Common myeloid progenitor, CD34-positive (primary cell): Measurements from ENCODE around the gene CDK5.
"Not testable (repeated sequence)": the region's sequence is repeated elsewhere in the genome, so short reads cannot be mapped to it uniquely, and the experiment has no call there.

ENCODE experiments used
- CTCF ChIA-PET: fragments of 350-600 bp; sonication (Branson Sonifier 250); formaldehyde crosslinking; loops from one replicate; lab custom pipeline; 2021; ENCODE audit warnings: antibody characterized with exemption; lab: Charles Lee
- POLR2A ChIA-PET: fragments of 350-600 bp; sonication (Branson Sonifier 250); formaldehyde crosslinking; loops from one replicate; lab custom pipeline; 2021; ENCODE audit warnings: antibody characterized with exemption; lab: Charles Lee
- DNase-seq, 3 donors: peaks; one replicate each; pipeline versions ENCODE4 v3.0.0 to v3.0.0-alpha.2; 2013
- H3K27ac ChIP-seq, 2 experiments: 1 replicate in 1 of 2; 2 replicates in 1 of 2; pipeline ENCODE4 v1.7.0; 2013; ENCODE audit warnings: inconsistent platforms in 2 of 2, low read length in 2 of 2, mild to moderate bottlenecking in 2 of 2, low read depth in 1 of 2, moderate library complexity in 1 of 2; ENCODE audit not compliant: severe bottlenecking in 2 of 2, insufficient read depth in 1 of 2, poor library complexity in 1 of 2
- H3K27me3 ChIP-seq, 5 experiments: replicated peaks in 2 of 5; 1 replicate in 3 of 5; 2 replicates in 2 of 5; pipeline versions ENCODE4 v1.6.1 to v1.7.0; 2013; ENCODE audit warnings: low read length in 4 of 5, mild to moderate bottlenecking in 2 of 5, moderate library complexity in 2 of 5, inconsistent platforms in 1 of 5; ENCODE audit not compliant: insufficient read depth in 5 of 5, control insufficient read depth in 4 of 5
- H3K36me3 ChIP-seq, 4 experiments: 1 replicate in 2 of 4; 2 replicates in 2 of 4; pipeline versions ENCODE4 v1.6.1 to v1.7.0; 2013; ENCODE audit warnings: low read length in 3 of 4, control low read depth in 1 of 4, mild to moderate bottlenecking in 1 of 4; ENCODE audit not compliant: control insufficient read depth in 4 of 4, insufficient read depth in 4 of 4
- H3K4me1 ChIP-seq, 4 experiments: 1 replicate in 3 of 4; 2 replicates in 1 of 4; pipeline versions ENCODE4 v1.6.1 to v1.7.1; 2013; ENCODE audit warnings: low read length in 3 of 4, mild to moderate bottlenecking in 3 of 4, control low read depth in 1 of 4, inconsistent platforms in 1 of 4, moderate library complexity in 1 of 4; ENCODE audit not compliant: control insufficient read depth in 4 of 4, insufficient read depth in 4 of 4; ENCODE audit errors: control extremely low read depth in 1 of 4
- H3K4me3 ChIP-seq, 7 experiments: 1 replicate in 4 of 7; 2 replicates in 3 of 7; pipeline versions ENCODE4 v1.5.1 to v1.7.0; 2013; ENCODE audit warnings: mild to moderate bottlenecking in 7 of 7, low read length in 6 of 7, moderate library complexity in 6 of 7, inconsistent platforms in 2 of 7, low read depth in 2 of 7, control low read depth in 1 of 7; ENCODE audit not compliant: insufficient read depth in 4 of 7, control insufficient read depth in 1 of 7; ENCODE audit errors: extremely low read depth in 1 of 7
- H3K9me3 ChIP-seq, 5 experiments: 1 replicate in 4 of 5; 2 replicates in 1 of 5; pipeline versions ENCODE4 v1.6.1 to v1.7.1; 2013; ENCODE audit warnings: low read length in 4 of 5, mild to moderate bottlenecking in 2 of 5, inconsistent platforms in 1 of 5, low read depth in 1 of 5, moderate library complexity in 1 of 5; ENCODE audit not compliant: control insufficient read depth in 4 of 5, insufficient read depth in 2 of 5; ENCODE audit errors: control extremely low read depth in 1 of 5
- WGBS: methylation state at CpG from one replicate; pipeline ENCODE4 v1.1.5; 2013; ENCODE audit not compliant: insufficient coverage; 5-methylcytosine and 5-hydroxymethylcytosine counted together

The CDK5 gene

DNA sequence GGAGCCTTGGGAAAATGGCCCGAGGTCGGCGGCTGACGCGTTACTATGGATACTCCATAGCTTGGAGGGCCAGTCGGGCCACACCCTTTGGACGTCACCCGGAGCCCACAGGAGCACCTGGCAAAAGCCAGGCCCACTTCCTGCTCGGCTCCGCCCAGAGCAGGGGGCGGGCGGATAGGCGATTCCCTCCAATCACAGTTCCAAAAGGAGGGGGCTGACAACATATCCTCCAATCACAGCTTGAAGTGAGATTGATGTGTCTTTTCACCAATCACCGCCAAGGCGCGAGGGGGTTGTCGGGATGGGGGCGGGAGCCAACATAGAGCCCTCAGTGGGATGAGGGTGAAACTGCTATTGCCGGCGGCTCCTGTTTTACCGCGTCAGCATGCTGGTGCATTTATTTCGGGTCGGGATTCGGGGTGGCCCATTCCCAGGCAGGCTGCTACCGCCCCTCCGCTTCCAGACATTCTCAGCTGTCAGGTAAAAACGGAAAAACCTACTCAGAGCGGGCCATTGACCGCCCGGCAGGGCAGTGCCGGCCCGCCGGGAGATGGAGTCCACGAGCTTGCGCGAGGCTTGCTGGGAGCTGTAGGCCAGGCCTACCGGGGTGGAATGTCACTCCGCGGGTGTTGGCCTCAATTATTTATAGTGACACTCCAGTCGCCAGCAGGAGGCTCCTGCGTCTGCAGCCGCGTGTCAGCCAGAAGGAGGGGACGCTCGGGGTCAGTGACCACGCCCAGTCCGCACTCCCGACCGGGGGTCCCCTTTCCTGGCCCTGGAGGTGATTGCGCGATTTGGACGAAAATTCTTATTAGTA lies 29.4 kb downstream of the CDK5 start, which contains the start of gene ABCB8:
Gene ABCB8 (plus strand): TSS at position 320 of the 817 bp plus-strand sequence. CDS start 66 bp downstream, at position 386.
- POLR2A ChIA-PET: interaction anchor here (0.6 to 1.5 kb wide), 7 partner anchors 11 to 118 kb away, joined by 3 to 7 read pairs (median 3); partner anchors contain the start of genes FASTK and TMUB1
- no peaks in the 10 kb centered on the region for H3K9me3 ChIP-seq
- H3K4me3 ChIP-seq: peak within 1 kb of the TSS; percentile 72 to 90 (median 84)
- whole genome bisulfite sequencing: under 1% methylated on average over 45 of the region's 53 CpGs
- CTCF ChIA-PET: interaction anchor here (0.7 to 5.9 kb wide), 11 partner anchors 9 to 82 kb away, joined by 3 to 39 read pairs (median 6); partner anchors contain the start of gene SLC4A2
- peaks cover 0 to 3% (median 0%) of the 10 kb centered on the region in 5 experiments for H3K27me3 ChIP-seq
- peaks cover 7 to 18% (median 14%) of the 10 kb centered on the region in 4 experiments for H3K4me1 ChIP-seq
- H3K36me3 ChIP-seq: peaks cover 0 to 7% (median under 1%) of the 10 kb centered on the region in 4 experiments
- peak within 1 kb of the TSS; percentile 75 to 89 for H3K27ac ChIP-seq
- DNase-seq: peak; percentile 99

DNA sequence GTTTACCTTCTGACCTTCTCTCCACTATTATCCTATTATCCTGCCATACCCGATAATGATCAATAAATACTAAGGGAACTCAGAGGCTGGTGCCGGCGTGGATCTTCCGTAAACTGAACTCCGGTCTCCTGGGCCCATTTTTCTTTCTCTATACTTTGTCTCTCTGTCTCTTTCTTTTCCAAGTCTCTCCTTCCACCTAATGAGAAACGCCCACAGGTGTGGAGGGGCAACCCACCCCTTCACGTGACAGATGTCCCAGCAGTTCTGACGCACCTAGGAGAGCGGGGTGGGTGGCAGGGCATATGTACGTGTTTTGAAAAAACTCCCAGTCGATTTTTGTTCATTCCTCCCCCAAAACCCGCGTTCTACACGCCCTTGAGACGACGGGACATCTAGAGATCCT lies 30.0 kb downstream of the CDK5 start:
- WGBS: 4% methylated on average over 14 of the region's 16 CpGs
- ChIA-PET CTCF (interaction anchor here (0.9 to 5.9 kb wide), 8 partner anchors 9 to 83 kb away, joined by 3 to 39 read pairs (median 6); partner anchors contain the start of gene SLC4A2), POLR2A (interaction anchor here (1.1 to 1.5 kb wide), 5 partner anchors 10 to 56 kb away, joined by 3 to 7 read pairs (median 4); partner anchors contain the start of genes FASTK and TMUB1)

DNA sequence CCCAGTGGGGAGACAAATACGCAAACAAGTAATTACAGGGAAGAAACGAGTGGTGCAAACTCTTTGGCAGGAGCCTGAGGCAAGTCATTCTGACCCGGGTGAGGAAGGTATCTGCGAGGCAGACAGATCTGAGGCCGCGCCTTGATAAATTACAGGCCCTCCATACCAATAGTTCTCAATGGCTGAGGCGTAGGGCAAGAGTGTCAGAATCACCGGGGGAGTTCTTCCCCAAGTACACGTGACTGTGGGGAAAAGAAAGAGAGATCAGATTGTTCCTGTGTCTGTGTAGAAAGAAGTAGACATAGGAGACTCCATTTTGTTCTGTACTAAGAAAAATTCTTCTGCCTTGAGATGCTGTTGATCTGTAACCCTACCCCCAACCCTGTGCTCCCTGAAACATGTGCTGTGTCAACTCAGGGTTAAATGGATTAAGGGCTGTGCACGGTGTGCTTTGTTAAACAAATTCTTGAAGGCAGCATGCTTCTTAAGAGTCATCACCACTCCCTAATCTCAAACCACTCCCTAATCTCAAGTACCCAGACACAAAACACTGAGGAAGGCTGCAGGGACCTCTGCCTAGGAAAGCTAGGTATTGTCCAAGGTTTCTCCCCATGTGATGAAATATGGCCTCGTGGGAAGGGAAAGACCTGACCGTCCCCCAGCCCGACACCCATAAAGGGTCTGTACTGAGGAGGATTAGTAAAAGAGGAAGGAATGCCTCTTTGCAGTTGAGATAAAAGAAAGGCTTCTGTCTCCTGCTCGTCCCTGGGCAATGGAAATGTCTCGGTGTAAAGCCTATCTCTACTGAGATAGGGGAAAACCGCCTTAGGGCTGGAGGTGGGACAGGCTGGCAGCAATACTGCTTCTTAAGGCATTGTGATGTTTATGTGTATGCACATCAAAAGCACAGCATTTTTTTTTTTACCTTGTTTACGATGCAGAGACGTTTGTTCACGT lies 30.6 kb downstream of the CDK5 start:
- ChIA-PET CTCF (interaction anchor here (1.2 to 6.9 kb wide), 5 partner anchors 9 to 84 kb away, joined by 3 to 61 read pairs (median 8); no protein-coding TSS in a partner anchor), POLR2A (interaction anchor here (1.2 to 1.5 kb wide), 2 partner anchors 9 to 12 kb away, joined by 4 to 7 read pairs; no protein-coding TSS in a partner anchor)

More for the DNA sequence above, 30.0 kb downstream of the CDK5 start:
- Histone ChIP-seq H3K4me3 (peak overlapping the region; percentile 72 to 90 (median 84)), H3K27ac (peak overlapping the region; percentile 47 to 89), H3K4me1 (peaks cover 7 to 18% (median 14%) of the 10 kb centered on the region in 4 experiments)
- not testable (repeated sequence) for H3K9me3 ChIP-seq, H3K36me3 ChIP-seq, DNase-seq, H3K27me3 ChIP-seq

DNA sequence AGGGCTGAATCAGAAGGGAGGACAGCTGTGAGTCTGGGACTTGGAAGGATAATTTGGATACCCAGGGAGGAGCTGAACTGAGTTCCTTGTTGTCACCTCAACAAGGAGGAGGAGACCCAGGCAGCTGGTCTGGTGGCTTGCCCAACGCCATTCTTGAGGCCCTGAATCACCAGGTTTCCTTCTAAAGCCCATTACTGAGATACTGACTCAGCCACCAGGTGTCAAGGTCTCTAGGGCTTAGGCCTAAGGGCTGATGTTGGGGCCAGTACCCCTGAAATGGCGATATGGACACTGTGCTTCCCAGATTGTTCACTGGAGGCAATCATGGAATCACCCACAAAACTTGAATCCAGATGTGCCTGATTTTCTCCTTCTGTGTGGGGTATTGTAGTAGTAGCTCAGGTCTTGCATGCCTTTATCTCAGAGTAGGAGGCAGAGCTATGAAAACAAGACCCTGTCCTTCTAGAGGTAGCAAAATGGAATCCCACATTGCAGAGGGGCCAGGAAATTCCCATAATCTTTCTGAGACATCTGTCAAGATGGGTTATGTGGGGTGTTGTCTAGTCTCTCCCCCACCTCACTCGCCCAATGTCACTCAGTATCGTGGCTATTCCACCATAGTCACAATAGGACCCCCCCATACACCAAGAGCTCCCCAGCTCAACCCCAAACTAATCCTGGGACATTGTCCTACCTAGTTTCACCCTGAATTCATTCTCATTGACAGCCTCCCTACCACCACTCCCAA lies 31.6 kb downstream of the CDK5 start:
- ChIA-PET POLR2A (no interaction called here), CTCF (interaction anchor here (1.0 to 6.9 kb wide), 4 partner anchors 8 to 47 kb away, joined by 3 to 61 read pairs (median 4); no protein-coding TSS in a partner anchor)
- Histone ChIP-seq H3K4me3 (no peak overlapping the region), H3K4me1 (peaks cover 7 to 18% (median 14%) of the 10 kb centered on the region in 4 experiments), H3K27me3 (peaks cover 0 to 8% (median 2%) of the 10 kb centered on the region in 5 experiments), H3K27ac (peak overlapping the region in 1 of 2 experiments; percentile 10), H3K9me3 (no peaks in the 10 kb centered on the region), H3K36me3 (peaks cover 0 to under 1% (median 0%) of the 10 kb centered on the region in 4 experiments)
- 95% methylated on average over 2 of the region's 4 CpGs for WGBS
- no peak for DNase-seq

More for the DNA sequence above, 30.6 kb downstream of the CDK5 start:
- peak overlapping the region in 5 of 7 experiments; percentile 72 to 90 (median 87) for H3K4me3 ChIP-seq
- DNase-seq: peak in 1 of 3 donors; percentile 63
- H3K36me3 ChIP-seq, H3K9me3 ChIP-seq, H3K27me3 ChIP-seq: not testable (repeated sequence)
- WGBS: 54% methylated on average over 11 of the region's 19 CpGs
- peak overlapping the region in 1 of 2 experiments; percentile 89 for H3K27ac ChIP-seq
- peaks cover 7 to 18% (median 14%) of the 10 kb centered on the region in 4 experiments for H3K4me1 ChIP-seq

DNA sequence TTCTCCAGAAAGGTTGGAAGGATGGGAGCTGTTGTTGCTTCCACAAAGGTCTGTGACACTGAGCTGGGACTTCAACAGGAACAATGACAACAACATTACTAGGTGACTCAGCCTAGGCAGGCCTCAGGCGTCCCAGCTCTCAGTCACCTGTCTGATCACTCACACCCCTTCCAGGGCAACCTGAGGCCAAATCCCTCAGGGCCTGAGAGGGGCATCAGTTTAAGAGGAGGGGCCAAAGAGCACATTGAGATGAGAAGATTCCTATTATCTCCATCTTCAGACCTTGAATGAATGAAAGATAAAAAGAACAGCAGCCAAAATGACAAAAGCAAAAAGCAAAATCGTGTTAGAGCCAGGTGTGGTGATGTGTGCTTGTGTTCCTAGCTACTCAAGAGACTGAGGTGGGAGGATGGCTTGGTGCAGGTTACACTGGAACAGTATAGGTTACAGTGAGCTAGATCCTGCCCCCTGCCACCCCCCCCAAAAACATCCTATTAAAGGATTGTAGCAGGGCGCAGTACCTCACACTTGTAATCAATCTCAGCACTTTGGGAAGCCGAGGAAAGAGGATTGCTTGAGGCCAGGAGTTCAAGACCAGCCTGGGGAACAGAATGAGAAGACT lies 33.2 kb downstream of the CDK5 start, which contains the start of gene ATG9B:
Gene ATG9B (minus strand): TSS at position 60 of the 622 bp plus-strand sequence. CDS start 71 bp downstream, outside the sequence.
- 82% methylated on average over 3 of the region's 4 CpGs for WGBS
- DNase-seq: no peak
- Histone ChIP-seq H3K27ac (no peak within 1 kb of the TSS), H3K9me3 (no peaks in the 10 kb centered on the region), H3K27me3 (peaks cover 5 to 23% (median 12%) of the 10 kb centered on the region in 5 experiments), H3K4me1 (peaks cover 7 to 18% (median 14%) of the 10 kb centered on the region in 4 experiments), H3K36me3 (no peaks in the 10 kb centered on the region), H3K4me3 (no peak within 1 kb of the TSS)
- POLR2A ChIA-PET: no interaction called here
- CTCF ChIA-PET: interaction anchor here (0.7 to 6.9 kb wide), 5 partner anchors 10 to 86 kb away, joined by 3 to 61 read pairs (median 4); no protein-coding TSS in a partner anchor
